HG03354 (cell line): Measurements from ENCODE around the gene SH3PXD2A.
"Not testable (repeated sequence)": the region's sequence is repeated elsewhere in the genome, so short reads cannot be mapped to it uniquely, and the experiment has no call there.

Source experiments
- ATAC-seq: cut with Tn5 transposase; IDR thresholded peaks from one replicate; pipeline ENCODE4 v1.9.1; 2021; ENCODE audit warnings: mild to moderate bottlenecking; ENCODE audit not compliant: unreplicated experiment, poor library complexity, severe bottlenecking

SH3PXD2A gene

GRCh38 chr10:103762162-103762561 lies 93.2 kb downstream of the SH3PXD2A start:
- ATAC-seq = no peak

- no peak for ATAC-seq
These were observed 94.1 kb downstream of the SH3PXD2A start for GRCh38 chr10:103761075-103761920.

- ATAC-seq = not testable (repeated sequence)
These were observed 95.1 kb downstream of the SH3PXD2A start for GRCh38 chr10:103760233-103760632.

GRCh38 chr10:103759100-103759781 lies 96.1 kb downstream of the SH3PXD2A start:
- ATAC-seq = peak; percentile 59

GRCh38 chr10:103758294-103758681 lies 97.1 kb downstream of the SH3PXD2A start:
- no peak for ATAC-seq

GRCh38 chr10:103757531-103758293 lies 97.7 kb downstream of the SH3PXD2A start:
- ATAC-seq = no peak

GRCh38 chr10:103756277-103756869 lies 99.0 kb downstream of the SH3PXD2A start:
- no peak for ATAC-seq

GRCh38 chr10:103752680-103753248 lies 102.6 kb downstream of the SH3PXD2A start:
- ATAC-seq = no peak

- no peak for ATAC-seq
These were observed 103.6 kb downstream of the SH3PXD2A start for GRCh38 chr10:103751667-103752290.

GRCh38 chr10:103750836-103751235 lies 104.5 kb downstream of the SH3PXD2A start:
- ATAC-seq = no peak

- ATAC-seq = no peak
These were observed 105.6 kb downstream of the SH3PXD2A start for GRCh38 chr10:103749779-103750178.

- no peak for ATAC-seq
These were observed 107.4 kb downstream of the SH3PXD2A start for GRCh38 chr10:103748020-103748419.

- ATAC-seq = no peak
These were observed 108.0 kb downstream of the SH3PXD2A start for GRCh38 chr10:103747193-103747865.

- ATAC-seq = no peak
These were observed 108.8 kb downstream of the SH3PXD2A start for GRCh38 chr10:103746598-103746997.

- no peak for ATAC-seq
These were observed 109.8 kb downstream of the SH3PXD2A start for GRCh38 chr10:103745341-103746247.

- ATAC-seq = no peak
These were observed 112.6 kb downstream of the SH3PXD2A start for GRCh38 chr10:103742824-103743223.

- no peak for ATAC-seq
These were observed 114.8 kb downstream of the SH3PXD2A start for GRCh38 chr10:103740611-103741010.
